Neural cell (in vitro differentiated cells): ENCODE data around the gene INTU.

Experiments used
- CTCF ChIP-seq: fragments of 450-650 bp; IDR thresholded peaks from 2 replicates; pipeline ENCODE4 v1.5.1; 2014; ENCODE audit warnings: antibody characterized with exemption, mild to moderate bottlenecking, moderate library complexity; ENCODE audit not compliant: poor library complexity, severe bottlenecking
- EP300 ChIP-seq: fragments of 450-650 bp; conservative IDR thresholded peaks from 2 replicates; pipeline ENCODE4 v1.6.1; 2014; ENCODE audit warnings: antibody characterized with exemption, mild to moderate bottlenecking, moderate library complexity; ENCODE audit not compliant: poor library complexity, severe bottlenecking
- EZH2 ChIP-seq: fragments of 200-600, 300-800 bp; shearing (Covaris generic), sonication (generic); IDR thresholded peaks from 2 replicates; pipeline ENCODE4 v1.6.1; 2014; ENCODE audit warnings: antibody characterized with exemption, low read length, borderline replicate concordance, mild to moderate bottlenecking; ENCODE audit not compliant: insufficient read depth, poor library complexity, severe bottlenecking
- MXI1 ChIP-seq: fragments of 450-650 bp; conservative IDR thresholded peaks from 2 replicates; pipeline ENCODE4 v1.6.1; 2014; ENCODE audit warnings: antibody characterized with exemption, mild to moderate bottlenecking; ENCODE audit not compliant: poor library complexity, severe bottlenecking
- SMC3 ChIP-seq: fragments of 450-650 bp; conservative IDR thresholded peaks from 2 replicates; pipeline ENCODE4 v1.6.1; 2014; ENCODE audit warnings: antibody characterized with exemption, mild to moderate bottlenecking, moderate library complexity; ENCODE audit not compliant: poor library complexity

GRCh38 chr4:127616898-127617297 is 15.9 kb upstream of the INTU start:
- TF ChIP-seq CTCF (no peak), SMC3 (no peak), EP300 (no peak), EZH2 (no peak), MXI1 (no peak)
